ENCODE results near the gene RPS6KA1. TPM values are rescaled to one million over a fixed set of nuclear protein-coding genes. Genes with fewer than 3 reads are reported as not detected.
A peak's percentile ranks its signal among the peaks of the same experiment; 100 is the strongest.

RPS6KA1 gene
- total and polyA plus RNA-seq, 2 of the 13 experiments (the other 11 are each of a cell fraction or from before 2014, with no cell fraction given) = 19.6 to 24.2 TPM

DNA sequence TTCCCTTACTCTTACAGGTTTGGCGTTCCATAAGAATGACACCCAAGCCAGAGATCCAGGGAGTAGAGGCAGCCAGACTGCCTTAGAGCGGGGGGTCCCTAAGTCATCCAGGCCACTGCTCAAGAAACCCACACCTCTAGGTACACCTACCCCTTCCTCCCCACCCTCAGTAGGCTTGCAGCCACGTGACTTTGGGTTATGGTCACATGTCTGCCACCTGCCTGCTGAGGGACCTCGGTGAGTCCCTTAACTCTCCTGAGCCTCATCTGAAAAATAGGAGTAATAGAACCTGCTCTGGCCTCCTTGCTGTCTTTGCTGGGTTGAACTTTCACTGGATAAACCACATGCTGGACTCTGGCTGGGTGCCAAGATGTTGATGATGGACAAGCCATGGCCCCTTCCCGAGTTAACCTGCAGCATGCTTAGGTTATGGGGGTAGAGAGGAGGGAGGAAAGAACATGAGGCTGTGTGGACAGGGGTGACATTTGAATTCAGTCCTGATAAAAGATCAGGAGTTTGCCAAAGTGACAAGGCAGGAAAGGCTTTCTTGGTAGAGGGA, 4.5 kb downstream of the RPS6KA1 start:
- POLR2A ChIA-PET = no interaction called here
- Histone ChIP-seq H2AFZ (ENCODE audit: low read length) (no peak overlapping the region), H3K36me3 (replicated peaks in 1 of 2; ENCODE audit: control insufficient read depth in 1 of 2, insufficient read depth in 2 of 2, low read length in 2 of 2) (peaks cover 0 to 11% of the 10 kb centered on the region in 2 experiments; a peak in 1 of 5 replicates), H3K9me3 (ENCODE audit: low read length) (no peaks in the 10 kb centered on the region), H3K27me3 (ENCODE audit: control insufficient read depth in 1 of 2, insufficient read depth in 2 of 2, low read length in 2 of 2) (no peaks in the 10 kb centered on the region; a peak in 1 of 5 replicates), H3K4me3 (replicated peaks in 1 of 3; ENCODE audit: insufficient read depth in 1 of 3, low read depth in 2 of 3, low read length in 3 of 3) (no peak overlapping the region), H4K20me1 (ENCODE audit: insufficient read depth, low read length) (peaks cover 11% of the 10 kb centered on the region), H3K27ac (ENCODE audit: extremely low read length, insufficient read depth, low read length) (peak overlapping the region; percentile 9), H3K79me2 (ENCODE audit: insufficient read depth, low read length) (peaks cover 24% of the 10 kb centered on the region), H3K4me2 (ENCODE audit: low read depth, low read length) (no peak overlapping the region), H3K4me1 (ENCODE audit: insufficient read depth, low read length) (peaks cover 63% of the 10 kb centered on the region), H3K9ac (ENCODE audit: insufficient read depth, low read depth, low read length) (no peak overlapping the region)
- BruUV-seq (replicated peaks) = no TSS peak
- 77% methylated on average over 3 of the region's 5 CpGs for WGBS (ENCODE audit: low lambda C conversion rate)
- CTCF ChIA-PET (ENCODE audit: low intra/inter-chr PET ratio, low total read pairs) = no interaction called here
- in situ Hi-C loops (cut with HindIII; ENCODE audit: extremely low pct_ligation_motif_present, low pct_unique_long_range_greater_than_20kb) (no loop called here), intact Hi-C loops (cut with micrococcal nuclease; ENCODE audit: unreplicated experiment) (no loop called here)
- FAIRE-seq (no peak), ATAC-seq (no peak), DNase-seq (ENCODE audit: low spot score) (no peak)
- no peak for TF ChIP-seq CSRNP2 (CRISPR knock-in tag; conservative IDR thresholded peaks at IDR 0.05; ENCODE audit: low read depth)
- no peak for TF ChIP-seq CC2D1A (CRISPR knock-in tag; IDR thresholded peaks at IDR 0.05)
- TF ChIP-seq, protein P1, sequence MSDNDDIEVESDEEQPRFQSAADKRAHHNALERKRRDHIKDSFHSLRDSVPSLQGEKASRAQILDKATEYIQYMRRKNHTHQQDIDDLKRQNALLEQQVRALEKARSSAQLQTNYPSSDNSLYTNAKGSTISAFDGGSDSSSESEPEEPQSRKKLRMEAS (IDR thresholded peaks at IDR 0.05) = 0 out of 2 replicates have a peak, but pooled peaks have one; percentile 28
- TF ChIP-seq GABPA (IDR thresholded peaks at IDR 0.05; ENCODE audit: low read depth, low read length) = no peak
- no peak for TF ChIP-seq GABPA (CRISPR knock-in tag; IDR thresholded peaks at IDR 0.05; ENCODE audit: low read depth)
- no peak for TF ChIP-seq ZNF704 (CRISPR knock-in tag; IDR thresholded peaks at IDR 0.05; ENCODE audit: borderline replicate concordance)
- TF ChIP-seq IKZF4 (CRISPR knock-in tag; IDR thresholded peaks at IDR 0.05; ENCODE audit: borderline replicate concordance, low read depth, not compliant biosample characterization) = no peak
- no peak for TF ChIP-seq SOX6 (IDR thresholded peaks at IDR 0.05)
- TF ChIP-seq SOX6 (CRISPR knock-in tag; IDR thresholded peaks at IDR 0.05) = no peak
- TF ChIP-seq, protein P2, sequence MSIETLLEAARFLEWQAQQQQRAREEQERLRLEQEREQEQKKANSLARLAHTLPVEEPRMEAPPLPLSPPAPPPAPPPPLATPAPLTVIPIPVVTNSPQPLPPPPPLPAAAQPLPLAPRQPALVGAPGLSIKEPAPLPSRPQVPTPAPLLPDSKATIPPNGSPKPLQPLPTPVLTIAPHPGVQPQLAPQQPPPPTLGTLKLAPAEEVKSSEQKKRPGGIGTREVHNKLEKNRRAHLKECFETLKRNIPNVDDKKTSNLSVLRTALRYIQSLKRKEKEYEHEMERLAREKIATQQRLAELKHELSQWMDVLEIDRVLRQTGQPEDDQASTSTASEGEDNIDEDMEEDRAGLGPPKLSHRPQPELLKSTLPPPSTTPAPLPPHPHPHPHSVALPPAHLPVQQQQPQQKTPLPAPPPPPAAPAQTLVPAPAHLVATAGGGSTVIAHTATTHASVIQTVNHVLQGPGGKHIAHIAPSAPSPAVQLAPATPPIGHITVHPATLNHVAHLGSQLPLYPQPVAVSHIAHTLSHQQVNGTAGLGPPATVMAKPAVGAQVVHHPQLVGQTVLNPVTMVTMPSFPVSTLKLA (IDR thresholded peaks at IDR 0.05) = peak; percentile 95
- no peak for TF ChIP-seq STAT5B (CRISPR knock-in tag; IDR thresholded peaks at IDR 0.05)
- TF ChIP-seq, protein P3, sequence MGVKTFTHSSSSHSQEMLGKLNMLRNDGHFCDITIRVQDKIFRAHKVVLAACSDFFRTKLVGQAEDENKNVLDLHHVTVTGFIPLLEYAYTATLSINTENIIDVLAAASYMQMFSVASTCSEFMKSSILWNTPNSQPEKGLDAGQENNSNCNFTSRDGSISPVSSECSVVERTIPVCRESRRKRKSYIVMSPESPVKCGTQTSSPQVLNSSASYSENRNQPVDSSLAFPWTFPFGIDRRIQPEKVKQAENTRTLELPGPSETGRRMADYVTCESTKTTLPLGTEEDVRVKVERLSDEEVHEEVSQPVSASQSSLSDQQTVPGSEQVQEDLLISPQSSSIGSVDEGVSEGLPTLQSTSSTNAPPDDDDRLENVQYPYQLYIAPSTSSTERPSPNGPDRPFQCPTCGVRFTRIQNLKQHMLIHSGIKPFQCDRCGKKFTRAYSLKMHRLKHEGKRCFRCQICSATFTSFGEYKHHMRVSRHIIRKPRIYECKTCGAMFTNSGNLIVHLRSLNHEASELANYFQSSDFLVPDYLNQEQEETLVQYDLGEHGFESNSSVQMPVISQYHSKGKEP (CRISPR knock-in tag; IDR thresholded peaks at IDR 0.05) = no peak
- TF ChIP-seq USF2 (IDR thresholded peaks at IDR 0.05; ENCODE audit: low read depth, low read length) = no peak
- TF ChIP-seq USF2 (CRISPR knock-in tag; IDR thresholded peaks at IDR 0.05; ENCODE audit: borderline replicate concordance) = peak; percentile 20; the same call in 1 of the 2 replicates
- TF ChIP-seq ZNF788 (CRISPR knock-in tag; IDR thresholded peaks at IDR 0.05; ENCODE audit: borderline replicate concordance) = no peak
